ENCODE data around the gene DDI2.

DDI2 gene

DNA sequence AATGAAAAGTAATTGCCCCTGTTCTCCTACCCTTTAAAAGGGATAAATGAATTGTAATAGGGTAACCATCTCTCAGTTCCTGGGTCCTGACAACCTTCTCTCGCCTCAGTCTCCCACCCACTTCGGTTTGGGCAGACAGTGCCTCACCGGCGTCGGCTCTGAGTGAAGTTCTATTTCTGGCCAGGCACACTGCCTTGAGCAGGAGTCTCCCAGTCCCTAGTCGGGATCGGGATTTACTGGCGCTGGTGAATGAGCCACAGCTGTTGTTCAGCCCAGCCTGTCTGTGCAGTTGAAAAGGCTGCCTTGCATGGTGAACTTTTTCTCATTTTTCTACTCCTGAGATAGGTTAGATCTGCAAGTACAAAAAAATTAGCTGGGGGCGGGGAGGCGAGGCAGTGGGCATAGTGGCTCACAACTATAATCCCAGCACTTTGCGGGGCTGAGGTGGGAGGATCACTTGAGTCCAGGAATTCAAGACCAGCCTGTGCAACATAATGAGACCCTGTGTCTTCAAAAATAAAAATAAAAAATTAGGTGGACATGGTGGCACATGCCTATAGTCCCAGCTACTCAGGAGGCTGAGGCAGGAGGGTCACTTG is 74.3 kb downstream of the DDI2 start:
- H3K9ac ChIP-seq (ENCODE audit: low read length), result no peak overlapping the region
- H3K79me2 ChIP-seq (ENCODE audit: insufficient read depth, low read length), result peaks cover 68% of the 10 kb centered on the region
- H4K20me1 ChIP-seq (ENCODE audit: low read depth, low read length), result no peaks in the 10 kb centered on the region

DNA sequence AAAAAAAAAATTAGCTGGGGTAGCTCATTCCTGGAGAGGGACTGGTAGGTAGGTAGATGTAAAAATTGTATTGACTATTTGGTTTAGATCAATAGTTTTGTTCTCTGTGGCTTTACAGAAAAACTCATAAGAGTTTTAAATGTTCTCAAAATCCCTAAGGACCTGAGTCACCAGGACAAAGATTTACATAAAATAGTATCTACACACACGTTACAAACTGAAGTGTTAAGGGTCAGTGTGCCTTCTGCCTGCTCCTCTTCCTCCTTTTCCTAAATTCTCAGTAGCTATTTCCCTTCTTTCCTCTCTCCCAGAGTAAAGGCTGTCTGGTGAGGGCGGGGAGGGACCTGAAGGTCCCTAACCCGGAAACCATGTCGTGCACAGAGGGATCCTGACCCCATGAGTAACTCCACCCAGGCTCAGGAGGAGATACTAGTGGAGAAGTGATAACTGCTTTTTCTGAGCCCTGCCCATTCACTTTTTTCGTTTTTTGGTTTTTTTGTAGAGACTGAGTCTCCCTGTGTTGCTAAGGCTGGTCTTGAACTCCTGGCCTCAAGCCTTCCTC is 74.9 kb downstream of the DDI2 start:
- Histone ChIP-seq H3K27me3 (ENCODE audit: low read length) (no peaks in the 10 kb centered on the region), H3K4me2 (ENCODE audit: low read depth, low read length, poor library complexity, severe bottlenecking) (no peak overlapping the region), H3K27ac (ENCODE audit: low read depth, low read length) (no peak overlapping the region), H2AFZ (ENCODE audit: low read depth, low read length, severe bottlenecking) (no peak overlapping the region), H3K79me2 (ENCODE audit: insufficient read depth, low read length) (peaks cover 64% of the 10 kb centered on the region), H3K4me3 (ENCODE audit: insufficient read depth, low read length, poor library complexity, severe bottlenecking) (no peak overlapping the region), H4K20me1 (ENCODE audit: low read depth, low read length) (no peaks in the 10 kb centered on the region), H3K9me3 (ENCODE audit: insufficient read depth, low read length) (no peaks in the 10 kb centered on the region), H3K9ac (ENCODE audit: low read length) (no peak overlapping the region), H3K36me3 (ENCODE audit: low read length) (no peaks in the 10 kb centered on the region), H3F3A (ENCODE audit: insufficient read depth) (peaks cover 7% of the 10 kb centered on the region), H3K9me2 (replicated peaks; ENCODE audit: insufficient read depth, low read length) (no peaks in the 10 kb centered on the region)
- TF ChIP-seq CTCF (IDR thresholded peaks at IDR 0.05; ENCODE audit: insufficient read depth, low read length, poor library complexity, severe bottlenecking) (no peak), EZH2phosphoT487 (conservative IDR thresholded peaks at IDR 0.05; ENCODE audit: low read length) (no peak)

More for the DNA sequence above, 74.3 kb downstream of the DDI2 start:
- Histone ChIP-seq H3K27ac (ENCODE audit: low read depth, low read length) (no peak overlapping the region), H3F3A (ENCODE audit: insufficient read depth) (0 out of 2 replicates have a peak, but pooled peaks cover 5% of the 10 kb centered on the region), H3K27me3 (ENCODE audit: low read length) (no peaks in the 10 kb centered on the region), H3K36me3 (ENCODE audit: low read length) (no peaks in the 10 kb centered on the region), H2AFZ (ENCODE audit: low read depth, low read length, severe bottlenecking) (no peak overlapping the region), H3K9me3 (ENCODE audit: insufficient read depth, low read length) (no peaks in the 10 kb centered on the region), H3K4me2 (ENCODE audit: low read depth, low read length, poor library complexity, severe bottlenecking) (no peak overlapping the region), H3K9me2 (replicated peaks; ENCODE audit: insufficient read depth, low read length) (no peaks in the 10 kb centered on the region), H3K4me3 (ENCODE audit: insufficient read depth, low read length, poor library complexity, severe bottlenecking) (no peak overlapping the region)
- TF ChIP-seq CTCF (IDR thresholded peaks at IDR 0.05; ENCODE audit: insufficient read depth, low read length, poor library complexity, severe bottlenecking) (no peak), EZH2phosphoT487 (conservative IDR thresholded peaks at IDR 0.05; ENCODE audit: low read length) (no peak)

GRCh38 chr1:15693371-15693770 is 76.1 kb downstream of the DDI2 start:
- H3K9me3 ChIP-seq (ENCODE audit: insufficient read depth, low read length), result no peaks in the 10 kb centered on the region
- no peak overlapping the region for H3K27ac ChIP-seq (ENCODE audit: low read depth, low read length)
- no peaks in the 10 kb centered on the region for H3K27me3 ChIP-seq (ENCODE audit: low read length)
- H3K79me2 ChIP-seq (ENCODE audit: insufficient read depth, low read length), result peaks cover 60% of the 10 kb centered on the region
- no peaks in the 10 kb centered on the region for H3K36me3 ChIP-seq (ENCODE audit: low read length)
- H4K20me1 ChIP-seq (ENCODE audit: low read depth, low read length), result no peaks in the 10 kb centered on the region
- H3F3A ChIP-seq (ENCODE audit: insufficient read depth), result peaks cover 15% of the 10 kb centered on the region
- no peak overlapping the region for H3K4me2 ChIP-seq (ENCODE audit: low read depth, low read length, poor library complexity, severe bottlenecking)
- H2AFZ ChIP-seq (ENCODE audit: low read depth, low read length, severe bottlenecking), result no peak overlapping the region
- H3K9me2 ChIP-seq (replicated peaks; ENCODE audit: insufficient read depth, low read length), result no peaks in the 10 kb centered on the region
- no peak overlapping the region for H3K9ac ChIP-seq (ENCODE audit: low read length)
- no peak overlapping the region for H3K4me3 ChIP-seq (ENCODE audit: insufficient read depth, low read length, poor library complexity, severe bottlenecking)
- TF ChIP-seq EZH2phosphoT487 (conservative IDR thresholded peaks at IDR 0.05; ENCODE audit: low read length) (no peak), CTCF (IDR thresholded peaks at IDR 0.05; ENCODE audit: insufficient read depth, low read length, poor library complexity, severe bottlenecking) (no peak)

Data from SU-DHL-6 (cell line).